ENCODE measurements around the gene RAET1L.

DNA sequence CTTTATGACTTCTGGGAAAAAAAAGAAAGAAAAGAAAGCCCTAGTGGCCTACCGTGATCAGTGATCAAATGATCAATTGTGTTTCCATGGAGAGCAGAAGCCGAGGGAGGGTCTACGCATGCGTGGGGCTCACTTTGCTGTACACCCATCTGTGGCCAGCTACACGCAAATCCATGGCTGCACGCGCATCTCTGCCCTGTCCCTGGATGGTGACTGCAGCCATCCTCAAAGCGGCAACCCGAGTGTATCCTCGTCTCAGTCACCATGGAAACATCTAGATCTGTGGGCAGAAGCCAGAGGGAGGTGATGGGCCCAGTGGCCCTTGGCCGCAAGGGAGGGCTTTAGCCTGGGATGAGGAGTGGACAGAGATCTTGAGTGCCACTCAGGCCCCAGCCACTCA lies 44.4 kb upstream of the RAET1L start:
- TF ChIP-seq, protein P1, sequence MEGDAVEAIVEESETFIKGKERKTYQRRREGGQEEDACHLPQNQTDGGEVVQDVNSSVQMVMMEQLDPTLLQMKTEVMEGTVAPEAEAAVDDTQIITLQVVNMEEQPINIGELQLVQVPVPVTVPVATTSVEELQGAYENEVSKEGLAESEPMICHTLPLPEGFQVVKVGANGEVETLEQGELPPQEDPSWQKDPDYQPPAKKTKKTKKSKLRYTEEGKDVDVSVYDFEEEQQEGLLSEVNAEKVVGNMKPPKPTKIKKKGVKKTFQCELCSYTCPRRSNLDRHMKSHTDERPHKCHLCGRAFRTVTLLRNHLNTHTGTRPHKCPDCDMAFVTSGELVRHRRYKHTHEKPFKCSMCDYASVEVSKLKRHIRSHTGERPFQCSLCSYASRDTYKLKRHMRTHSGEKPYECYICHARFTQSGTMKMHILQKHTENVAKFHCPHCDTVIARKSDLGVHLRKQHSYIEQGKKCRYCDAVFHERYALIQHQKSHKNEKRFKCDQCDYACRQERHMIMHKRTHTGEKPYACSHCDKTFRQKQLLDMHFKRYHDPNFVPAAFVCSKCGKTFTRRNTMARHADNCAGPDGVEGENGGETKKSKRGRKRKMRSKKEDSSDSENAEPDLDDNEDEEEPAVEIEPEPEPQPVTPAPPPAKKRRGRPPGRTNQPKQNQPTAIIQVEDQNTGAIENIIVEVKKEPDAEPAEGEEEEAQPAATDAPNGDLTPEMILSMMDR (IDR thresholded peaks at IDR 0.05; ENCODE audit: borderline replicate concordance, extremely low read depth, low read length, poor library complexity, severe bottlenecking): no peak
- TF ChIP-seq EZH2 (IDR thresholded peaks at IDR 0.05; ENCODE audit: borderline replicate concordance, low read depth, low read length, severe bottlenecking): no peak
